Astrocyte (in vitro differentiated cells and primary cell): ENCODE measurements around the gene RASSF5. TPM values are rescaled to one million over a fixed set of nuclear protein-coding genes. Genes with fewer than 3 reads are reported as not detected.
A peak's percentile ranks its signal among the peaks of the same experiment; 100 is the strongest.
"Not testable (repeated sequence)": the region's sequence is repeated elsewhere in the genome, so short reads cannot be mapped to it uniquely, and the experiment has no call there.

ENCODE experiments used
- DNase-seq: peaks from one replicate; pipeline ENCODE4 v3.0.0-alpha.2; 2010; ENCODE audit warnings: low read depth
- FAIRE-seq: peaks from 2 replicates; lab custom pipeline; 2011; peaks lifted over from hg19 to GRCh38; lab: Jason Lieb, UNC
- H2AFZ ChIP-seq: 2 replicates; pipeline ENCODE4 v1.6.0; 2012; ENCODE audit warnings: low read depth, low read length, inconsistent platforms
- H3K27ac ChIP-seq: 2 replicates; pipeline ENCODE4 v1.5.1; 2011; ENCODE audit warnings: low read depth, low read length, inconsistent platforms
- H3K27me3 ChIP-seq: 2 replicates; pipeline ENCODE4 v1.6.0; 2011; ENCODE audit warnings: low read length, inconsistent platforms; ENCODE audit not compliant: insufficient read depth
- H3K36me3 ChIP-seq: 2 replicates; pipeline ENCODE4 v1.5.1; 2011; ENCODE audit warnings: low read length, inconsistent platforms; ENCODE audit not compliant: insufficient read depth
- H3K4me1 ChIP-seq: 2 replicates; pipeline ENCODE4 v1.5.1; 2011; ENCODE audit warnings: low read length, inconsistent platforms; ENCODE audit not compliant: insufficient read depth
- H3K4me2 ChIP-seq: 2 replicates; pipeline ENCODE4 v1.6.0; 2012; ENCODE audit warnings: low read length, inconsistent platforms
- H3K4me3 ChIP-seq: 2 replicates; pipeline ENCODE4 v1.5.1; 2011; ENCODE audit warnings: low read depth, mild to moderate bottlenecking, low read length, inconsistent platforms; ENCODE audit not compliant: insufficient read depth
- H3K79me2 ChIP-seq: 2 replicates; pipeline ENCODE4 v1.6.0; 2012; ENCODE audit warnings: mild to moderate bottlenecking, low read length, inconsistent platforms; ENCODE audit not compliant: insufficient read depth
- H3K9ac ChIP-seq: 2 replicates; pipeline ENCODE4 v1.6.0; 2012; ENCODE audit warnings: mild to moderate bottlenecking, low read length, inconsistent platforms
- H3K9me3 ChIP-seq: 2 replicates; pipeline ENCODE4 v1.5.1; 2012; ENCODE audit warnings: low read depth, mild to moderate bottlenecking, low read length, inconsistent platforms; ENCODE audit not compliant: insufficient read depth
- H4K20me1 ChIP-seq: 2 replicates; pipeline ENCODE4 v1.6.0; 2012; ENCODE audit warnings: low read length, inconsistent platforms; ENCODE audit not compliant: insufficient read depth
- H3K27ac Mint-ChIP-seq: one replicate; pipeline ENCODE4 v1.8.0; 2021; ENCODE audit warnings: mild to moderate bottlenecking, mixed read lengths; ENCODE audit not compliant: unreplicated experiment
- H3K27me3 Mint-ChIP-seq: one replicate; pipeline ENCODE4 v1.8.0; 2021; ENCODE audit warnings: low read depth, mixed read lengths; ENCODE audit not compliant: unreplicated experiment
- H3K36me3 Mint-ChIP-seq: one replicate; pipeline ENCODE4 v1.8.0; 2021; ENCODE audit warnings: low read depth, mixed read lengths; ENCODE audit not compliant: unreplicated experiment
- H3K4me1 Mint-ChIP-seq: one replicate; pipeline ENCODE4 v1.8.0; 2021; ENCODE audit warnings: low read depth, mixed read lengths; ENCODE audit not compliant: unreplicated experiment
- H3K4me3 Mint-ChIP-seq: one replicate; pipeline ENCODE4 v1.8.0; 2021; ENCODE audit warnings: mild to moderate bottlenecking, moderate library complexity, mixed read lengths; ENCODE audit not compliant: unreplicated experiment
- H3K9me3 Mint-ChIP-seq: one replicate; pipeline ENCODE4 v1.8.0; 2021; ENCODE audit warnings: mild to moderate bottlenecking, mixed read lengths; ENCODE audit not compliant: unreplicated experiment
- EZH2 ChIP-seq: IDR thresholded peaks from 2 replicates; pipeline ENCODE4 v1.6.1; 2012; ENCODE audit warnings: mild to moderate bottlenecking, low read length, inconsistent platforms; ENCODE audit not compliant: insufficient read depth
- total RNA-seq: library from RNA; stranded (reverse); gene quantifications from 2 replicates; pipeline ENCODE4 v1.2.1, GENCODE V29; 2021
- TF ChIP-seq, protein P1 (sequence below): IDR thresholded peaks from 2 replicates; pipeline ENCODE4 v1.5.1; 2011; ENCODE audit warnings: low read depth, mild to moderate bottlenecking, inconsistent platforms, low read length, moderate library complexity; ENCODE audit not compliant: insufficient read depth

Gene RASSF5
- total RNA-seq, 1 donor from 2014 or later: 0.43 TPM

DNA sequence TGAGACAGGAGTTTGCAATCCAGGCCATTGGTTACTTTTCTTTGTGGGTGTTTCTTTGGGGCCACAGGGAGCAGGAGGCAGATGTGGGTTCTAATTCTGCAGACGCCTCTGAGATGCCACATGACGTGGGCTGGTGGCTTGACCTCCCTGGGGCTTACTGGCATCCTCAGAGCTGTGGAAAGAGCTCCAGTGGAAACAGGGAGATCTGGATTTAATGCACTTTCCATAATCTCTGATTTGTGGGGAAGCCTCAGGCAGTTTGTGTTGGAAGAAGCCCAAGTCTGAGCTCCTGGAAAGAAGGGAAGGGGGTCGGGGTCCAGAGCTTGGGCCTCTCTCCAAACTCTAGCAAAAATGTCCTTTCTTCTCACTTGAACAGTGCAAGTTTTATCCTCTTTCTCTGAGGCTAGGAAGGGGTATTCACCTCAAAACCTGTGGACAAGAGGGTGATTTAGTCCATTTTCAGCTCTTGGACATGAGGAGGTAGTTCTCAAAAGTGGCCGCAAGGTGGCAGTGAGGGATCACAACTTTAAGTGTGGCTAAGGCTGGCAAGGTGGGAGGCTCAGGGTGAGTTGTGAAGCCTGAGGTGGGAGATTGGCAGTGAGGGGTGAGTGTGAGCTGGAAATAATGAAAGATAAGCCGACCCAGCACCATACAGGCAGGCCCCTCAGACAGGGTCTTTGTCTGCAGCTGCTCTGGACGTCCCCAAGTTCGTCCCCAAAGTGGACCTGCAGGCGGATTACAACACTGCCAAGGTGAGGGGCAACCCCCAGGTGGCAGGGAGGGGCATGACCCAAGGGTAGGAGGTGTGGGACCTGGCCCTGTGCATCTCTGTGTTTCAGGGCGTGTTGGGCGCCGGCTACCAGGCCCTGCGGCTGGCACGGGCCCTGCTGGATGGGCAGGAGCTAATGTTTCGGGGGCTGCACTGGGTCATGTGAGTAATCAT, 27.9 kb upstream of the RASSF5 start:
- peak; percentile 62 for FAIRE-seq
- Mint-ChIP-seq H3K36me3 (peaks cover 45% of the 10 kb centered on the region), H3K4me3 (no peak overlapping the region), H3K27me3 (peaks cover 6% of the 10 kb centered on the region), H3K9me3 (no peaks in the 10 kb centered on the region), H3K27ac (no peak overlapping the region), H3K4me1 (peaks cover 12% of the 10 kb centered on the region)
- H3K9me3 ChIP-seq: no peaks in the 10 kb centered on the region
- no peak overlapping the region for H2AFZ ChIP-seq
- no peak overlapping the region for H3K9ac ChIP-seq
- H4K20me1 ChIP-seq: peaks cover 6% of the 10 kb centered on the region
- H3K27ac ChIP-seq: no peak overlapping the region
- peaks cover 9% of the 10 kb centered on the region for H3K4me1 ChIP-seq
- H3K36me3 ChIP-seq: peaks cover 6% of the 10 kb centered on the region
- H3K4me3 ChIP-seq: no peak overlapping the region
- DNase-seq: peak; percentile 53
- no peaks in the 10 kb centered on the region for H3K79me2 ChIP-seq
- H3K4me2 ChIP-seq: no peak overlapping the region
- H3K27me3 ChIP-seq: no peaks in the 10 kb centered on the region
- TF ChIP-seq, protein P1, sequence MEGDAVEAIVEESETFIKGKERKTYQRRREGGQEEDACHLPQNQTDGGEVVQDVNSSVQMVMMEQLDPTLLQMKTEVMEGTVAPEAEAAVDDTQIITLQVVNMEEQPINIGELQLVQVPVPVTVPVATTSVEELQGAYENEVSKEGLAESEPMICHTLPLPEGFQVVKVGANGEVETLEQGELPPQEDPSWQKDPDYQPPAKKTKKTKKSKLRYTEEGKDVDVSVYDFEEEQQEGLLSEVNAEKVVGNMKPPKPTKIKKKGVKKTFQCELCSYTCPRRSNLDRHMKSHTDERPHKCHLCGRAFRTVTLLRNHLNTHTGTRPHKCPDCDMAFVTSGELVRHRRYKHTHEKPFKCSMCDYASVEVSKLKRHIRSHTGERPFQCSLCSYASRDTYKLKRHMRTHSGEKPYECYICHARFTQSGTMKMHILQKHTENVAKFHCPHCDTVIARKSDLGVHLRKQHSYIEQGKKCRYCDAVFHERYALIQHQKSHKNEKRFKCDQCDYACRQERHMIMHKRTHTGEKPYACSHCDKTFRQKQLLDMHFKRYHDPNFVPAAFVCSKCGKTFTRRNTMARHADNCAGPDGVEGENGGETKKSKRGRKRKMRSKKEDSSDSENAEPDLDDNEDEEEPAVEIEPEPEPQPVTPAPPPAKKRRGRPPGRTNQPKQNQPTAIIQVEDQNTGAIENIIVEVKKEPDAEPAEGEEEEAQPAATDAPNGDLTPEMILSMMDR: peak; percentile 90
- TF ChIP-seq EZH2: no peak

DNA sequence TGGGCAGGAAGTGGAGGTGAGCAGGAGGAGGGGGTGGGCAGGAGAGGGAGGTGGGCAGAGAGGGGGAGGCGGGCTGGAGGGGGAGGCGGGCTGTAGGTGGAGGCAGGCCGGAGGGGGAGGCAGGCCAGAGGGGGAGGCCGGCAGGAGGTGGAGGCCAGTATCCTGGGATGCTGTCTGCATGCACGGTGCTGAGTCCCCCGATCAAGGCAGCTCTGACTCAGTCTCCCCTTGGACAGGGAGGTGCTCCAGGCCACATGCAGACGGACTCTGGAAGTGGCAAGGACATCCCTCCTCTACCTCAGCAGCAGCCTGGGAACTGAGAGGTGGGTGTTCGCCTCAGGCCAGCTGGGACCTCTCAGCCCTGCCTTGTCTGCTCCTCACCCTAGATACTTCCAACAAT, 27.1 kb upstream of the RASSF5 start:
- Mint-ChIP-seq H3K27ac (no peak overlapping the region), H3K27me3 (peaks cover 6% of the 10 kb centered on the region), H3K36me3 (peaks cover 42% of the 10 kb centered on the region), H3K4me3 (no peak overlapping the region), H3K4me1 (peaks cover 12% of the 10 kb centered on the region), H3K9me3 (no peaks in the 10 kb centered on the region)
- FAIRE-seq (no peak), DNase-seq (no peak)
- no peak overlapping the region for H3K4me2 ChIP-seq
- no peak overlapping the region for H2AFZ ChIP-seq
- H4K20me1 ChIP-seq: peaks cover 6% of the 10 kb centered on the region
- no peaks in the 10 kb centered on the region for H3K27me3 ChIP-seq
- H3K36me3 ChIP-seq: peaks cover 6% of the 10 kb centered on the region
- no peak overlapping the region for H3K9ac ChIP-seq
- no peaks in the 10 kb centered on the region for H3K79me2 ChIP-seq
- peaks cover 9% of the 10 kb centered on the region for H3K4me1 ChIP-seq
- H3K9me3 ChIP-seq: no peaks in the 10 kb centered on the region
- no peak overlapping the region for H3K4me3 ChIP-seq
- H3K27ac ChIP-seq: no peak overlapping the region
- TF ChIP-seq, protein P1: no peak
- TF ChIP-seq EZH2: no peak

DNA sequence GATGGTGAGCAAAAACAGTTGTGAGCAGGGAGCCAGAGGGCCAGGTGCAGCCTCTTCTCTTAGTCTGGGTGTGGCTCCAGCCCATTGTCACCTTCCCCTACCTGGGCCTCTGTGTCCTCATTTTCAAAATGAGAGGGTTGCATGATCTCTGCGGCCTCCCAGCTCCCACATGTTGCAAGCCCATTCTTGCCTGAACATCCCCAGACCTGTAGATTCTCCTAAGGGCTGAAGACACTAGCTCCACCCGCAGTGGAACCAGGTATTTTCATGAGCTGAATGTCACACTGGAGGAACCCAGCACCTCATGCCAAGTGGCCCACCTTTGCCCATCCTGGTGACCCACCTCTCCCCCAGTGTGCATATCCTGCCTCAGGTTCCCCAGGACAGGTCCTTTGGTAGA, 24.7 kb upstream of the RASSF5 start:
- Mint-ChIP-seq H3K27ac (no peak overlapping the region), H3K36me3 (peaks cover 27% of the 10 kb centered on the region), H3K27me3 (no peaks in the 10 kb centered on the region), H3K4me1 (peaks cover 12% of the 10 kb centered on the region), H3K9me3 (no peaks in the 10 kb centered on the region), H3K4me3 (no peak overlapping the region)
- Histone ChIP-seq H4K20me1 (peaks cover 6% of the 10 kb centered on the region), H3K27me3 (no peaks in the 10 kb centered on the region), H3K27ac (no peak overlapping the region), H3K4me3 (no peak overlapping the region), H3K36me3 (peaks cover 7% of the 10 kb centered on the region), H3K4me1 (peaks cover 9% of the 10 kb centered on the region), H2AFZ (no peak overlapping the region), H3K9me3 (no peaks in the 10 kb centered on the region), H3K9ac (no peak overlapping the region), H3K4me2 (no peak overlapping the region), H3K79me2 (no peaks in the 10 kb centered on the region)
- DNase-seq (no peak), FAIRE-seq (no peak)
- TF ChIP-seq, protein P1: no peak
- TF ChIP-seq EZH2: no peak

- Mint-ChIP-seq H3K36me3 (peaks cover 25% of the 10 kb centered on the region), H3K4me1 (peaks cover 12% of the 10 kb centered on the region)
- not testable (repeated sequence) for H3K4me2 ChIP-seq, H3K9me3 ChIP-seq, H3K4me3 ChIP-seq, H3K27me3 Mint-ChIP-seq, H3K27me3 ChIP-seq, H2AFZ ChIP-seq, DNase-seq, H4K20me1 ChIP-seq, H3K9me3 Mint-ChIP-seq, H3K9ac ChIP-seq, H3K27ac ChIP-seq, H3K4me1 ChIP-seq, FAIRE-seq, H3K79me2 ChIP-seq, H3K36me3 ChIP-seq, H3K4me3 Mint-ChIP-seq, H3K27ac Mint-ChIP-seq
These were observed 23.5 kb upstream of the RASSF5 start for GRCh38 chr1:206483864-206484263.
